HepG2 (cell line): ENCODE measurements around the gene RNU7-1. TPM values are rescaled to one million over a fixed set of nuclear protein-coding genes. Genes with fewer than 3 reads are reported as not detected.

ENCODE experiments used
- ATAC-seq: fragments of 200-7000 bp; cut with Tn5 transposase; 3 replicates; pipeline ENCODE4 v1.9.1; 2020; ENCODE audit warnings: mild to moderate bottlenecking, moderate library complexity
- BruUV-seq: library from RNA; stranded (reverse); fragments of 400-500 nt; replicated peaks from 2 replicates; lab custom pipeline; 2021; lab: Mats Ljungman, UMichigan
- CTCF ChIA-PET: fragments of 300-600 bp; formaldehyde crosslinking; extraction: SDS; loops from one replicate; lab custom pipeline; 2021; ENCODE audit warnings: low total read pairs, inconsistent platforms, low intra/inter-chr PET ratio; lab: Yijun Ruan, JAX
- POLR2A ChIA-PET: fragments of 350-600 bp; sonication (Branson Sonifier 250); formaldehyde crosslinking; loops from one replicate; lab custom pipeline; 2020; ENCODE audit warnings: antibody characterized with exemption, inconsistent platforms; lab: Yijun Ruan, JAX
- DNase-seq: peaks from one replicate; pipeline ENCODE4 v3.0.0-alpha.2; 2015; ENCODE audit warnings: low spot score
- FAIRE-seq: peaks from 3 replicates; lab custom pipeline; 2011; peaks lifted over from hg19 to GRCh38; lab: Jason Lieb, UNC
- H2AFZ ChIP-seq: one replicate; pipeline ENCODE4 v1.6.1; 2011; ENCODE audit warnings: low read length, inconsistent platforms
- H3K27ac ChIP-seq: fragments of 300-600 bp; 3 replicates; pipeline ENCODE4 v1.8.0; 2011; ENCODE audit warnings: mixed run types, mild to moderate bottlenecking, mixed read lengths, low read length, inconsistent platforms; ENCODE audit not compliant: insufficient read depth; ENCODE audit errors: extremely low read length
- H3K27me3 ChIP-seq, 2 experiments: fragments of 200-600 bp in 1 of 2; 2 replicates in 1 of 2; 3 replicates in 1 of 2; pipeline versions ENCODE4 v1.6.0 to v1.8.0; 2011; ENCODE audit warnings: low read length in 2 of 2, mild to moderate bottlenecking in 2 of 2, moderate library complexity in 2 of 2, inconsistent platforms in 1 of 2; ENCODE audit not compliant: insufficient read depth in 2 of 2, control insufficient read depth in 1 of 2
- H3K36me3 ChIP-seq, 2 experiments: fragments of 200-600 bp in 1 of 2; replicated peaks in 1 of 2; 2 replicates in 1 of 2; 3 replicates in 1 of 2; pipeline versions ENCODE4 v1.5.1 to v1.8.0; 2011; ENCODE audit warnings: low read length in 2 of 2, inconsistent platforms in 1 of 2; ENCODE audit not compliant: insufficient read depth in 2 of 2, control insufficient read depth in 1 of 2
- H3K4me1 ChIP-seq: 2 replicates; pipeline ENCODE4 v1.5.1; 2012; ENCODE audit warnings: low read length, inconsistent platforms; ENCODE audit not compliant: insufficient read depth
- H3K4me2 ChIP-seq: 2 replicates; pipeline ENCODE4 v1.6.0; 2011; ENCODE audit warnings: low read depth, low read length, inconsistent platforms
- H3K4me3 ChIP-seq, 3 experiments: fragments of 200-600 bp in 1 of 3; sonication (generic), shearing (Covaris generic) in 1 of 3; replicated peaks in 1 of 3; 2 replicates each; pipeline ENCODE4 v1.5.1; 2011 to 2016; ENCODE audit warnings: low read length in 3 of 3, inconsistent platforms in 2 of 3, low read depth in 2 of 3, mild to moderate bottlenecking in 2 of 3, control low read depth in 1 of 3, mixed read lengths in 1 of 3; ENCODE audit not compliant: insufficient read depth in 1 of 3
- H3K79me2 ChIP-seq: one replicate; pipeline ENCODE4 v1.6.1; 2011; ENCODE audit warnings: low read length, inconsistent platforms; ENCODE audit not compliant: insufficient read depth
- H3K9ac ChIP-seq: 2 replicates; pipeline ENCODE4 v1.6.0; 2011; ENCODE audit warnings: mild to moderate bottlenecking, low read depth, low read length, inconsistent platforms; ENCODE audit not compliant: insufficient read depth
- H3K9me3 ChIP-seq: 2 replicates; pipeline ENCODE4 v1.5.1; 2012; ENCODE audit warnings: mild to moderate bottlenecking, low read length
- H4K20me1 ChIP-seq: 2 replicates; pipeline ENCODE4 v1.6.0; 2011; ENCODE audit warnings: inconsistent platforms, mild to moderate bottlenecking, low read length, moderate library complexity; ENCODE audit not compliant: insufficient read depth
- AGO1 ChIP-seq: fragments of 200-400 bp; formaldehyde crosslinking; IDR thresholded peaks from 2 replicates; pipeline ENCODE4 v1.6.1; 2017; ENCODE audit warnings: mild to moderate bottlenecking, low read depth, low read length, moderate library complexity; ENCODE audit not compliant: poor library complexity, severe bottlenecking
- AGO2 ChIP-seq: fragments of 200-400 bp; formaldehyde crosslinking; optimal IDR thresholded peaks from 2 replicates; pipeline ENCODE3; 2017; ENCODE audit warnings: mild to moderate bottlenecking, low read depth, low read length, moderate library complexity
- HOXA7 ChIP-seq: sonication (generic); formaldehyde crosslinking; IDR thresholded peaks from 2 replicates; pipeline ENCODE4 v1.8.1; 2022; ENCODE audit warnings: mild to moderate bottlenecking, missing genetic modification reagents, moderate library complexity
- KDM4B ChIP-seq: sonication (generic); formaldehyde crosslinking; IDR thresholded peaks from 2 replicates; pipeline ENCODE4 v1.4.0; 2020; ENCODE audit warnings: missing genetic modification reagents
- NAIF1 ChIP-seq: sonication (generic); formaldehyde crosslinking; IDR thresholded peaks from 2 replicates; pipeline ENCODE4 v1.5.0; 2020; ENCODE audit warnings: mild to moderate bottlenecking, missing genetic modification reagents, borderline replicate concordance
- POLR2AphosphoS5 ChIP-seq: IDR thresholded peaks from 2 replicates; pipeline ENCODE4 v1.6.1; 2012; ENCODE audit warnings: low read depth, low read length
- RBAK ChIP-seq: sonication (generic); formaldehyde crosslinking; IDR thresholded peaks from 2 replicates; pipeline ENCODE4 v1.5.1; 2020; ENCODE audit warnings: mild to moderate bottlenecking, missing genetic modification reagents
- REL ChIP-seq: sonication (generic); formaldehyde crosslinking; conservative IDR thresholded peaks from 2 replicates; pipeline ENCODE4 v1.8.0; 2022; ENCODE audit warnings: mild to moderate bottlenecking, missing genetic modification reagents, moderate library complexity
- SMARCC2 ChIP-seq: fragments of 450-650 bp; IDR thresholded peaks from 2 replicates; pipeline ENCODE4 v1.6.1; 2017; ENCODE audit warnings: antibody characterized with exemption, mild to moderate bottlenecking
- SMC3 ChIP-seq: IDR thresholded peaks from 2 replicates; pipeline ENCODE4 v1.6.1; 2011; ENCODE audit warnings: low read length, improper control_type of control experiment
- ZBTB38 ChIP-seq: sonication (generic); formaldehyde crosslinking; IDR thresholded peaks from 2 replicates; pipeline ENCODE4 v1.5.1; 2020; ENCODE audit warnings: mild to moderate bottlenecking, missing genetic modification reagents
- ZC3H4 ChIP-seq: sonication (generic); formaldehyde crosslinking; IDR thresholded peaks from 2 replicates; pipeline ENCODE4 v1.4.0; 2020; ENCODE audit warnings: missing genetic modification reagents, borderline replicate concordance
- ZFP62 ChIP-seq: sonication (generic); formaldehyde crosslinking; IDR thresholded peaks from 2 replicates; pipeline ENCODE4 v1.4.0; 2020; ENCODE audit warnings: missing genetic modification reagents
- ZNF281 ChIP-seq: sonication (generic); formaldehyde crosslinking; IDR thresholded peaks from 2 replicates; pipeline ENCODE4 v1.4.0; 2020; ENCODE audit warnings: missing genetic modification reagents, borderline replicate concordance
- ZNF556 ChIP-seq: sonication (generic); formaldehyde crosslinking; IDR thresholded peaks from 2 replicates; pipeline ENCODE4 v1.4.0; 2020; ENCODE audit warnings: mild to moderate bottlenecking, missing genetic modification reagents, borderline replicate concordance
- WGBS: methylation state at CpG from one replicate; pipeline ENCODE4 v1.1.6; 2017; ENCODE audit warnings: low lambda C conversion rate; 5-methylcytosine and 5-hydroxymethylcytosine counted together
- in situ Hi-C: cut with HindIII; loops from 2 replicates; pipeline ENCODE4 v1.10.0; 2017; ENCODE audit warnings: low pct_unique_long_range_greater_than_20kb; ENCODE audit not compliant: extremely low pct_ligation_motif_present
- intact Hi-C: fragments of 100-400 bp; cut with micrococcal nuclease; formaldehyde crosslinking; loops from one replicate; pipeline ENCODE4 v1.10.0; 2022; ENCODE audit not compliant: unreplicated experiment
- polyA plus RNA-seq, 8 experiments: library from polyadenylated mRNA; depleted of rRNA in 3 of 8; stranded (reverse) in 7 of 8; unstranded in 1 of 8; fragments of >200 nt; fragmentation: Illumina TruSeq in 4 of 8; extraction: Trizol in 4 of 8; gene quantifications; 2 replicates each; pipeline versions ENCODE4 v1.2.1 to v1.2.3, GENCODE V29; 2011 to 2016; ENCODE audit warnings: low read depth in 4 of 8, missing spikeins in 1 of 8, mixed read lengths in 1 of 8; ENCODE audit not compliant: insufficient read depth in 1 of 8
- total RNA-seq, 5 experiments: library from RNA; depleted of rRNA; stranded (reverse); fragments of >200 nt; fragmentation: Illumina TruSeq; extraction: Trizol; gene quantifications; 2 replicates each; pipeline ENCODE4 v1.2.3, GENCODE V29; 2016; ENCODE audit warnings: low read depth in 1 of 5

The RNU7-1 gene
- total and polyA plus RNA-seq, 2 of the 13 experiments (the other 11 are each of a cell fraction or from before 2014, with no cell fraction given) = not detected

GRCh38 chr12:6936636-6937480 is 6.8 kb upstream of the RNU7-1 start:
- no peak for DNase-seq

More at GRCh38 chr12:6936636-6937480, 6.8 kb upstream of the RNU7-1 start:
- Histone ChIP-seq H3K27ac (peak overlapping the region; percentile 90), H3K79me2 (peaks cover 6% of the 10 kb centered on the region), H4K20me1 (no peaks in the 10 kb centered on the region), H3K9ac (peak overlapping the region; percentile 93; the same call in 1 of the 2 replicates), H3K27me3 (no peaks in the 10 kb centered on the region), H3K4me1 (peaks cover 27% of the 10 kb centered on the region), H3K4me3 (peak overlapping the region; percentile 49 to 78 (median 70); a peak in 4 of 6 replicates), H3K4me2 (peak overlapping the region; percentile 87), H2AFZ (no peak overlapping the region), H3K36me3 (peaks cover 7 to 33% of the 10 kb centered on the region in 2 experiments), H3K9me3 (no peaks in the 10 kb centered on the region)
- in situ Hi-C loops (no loop called here), intact Hi-C loops (no loop called here)
- TF ChIP-seq REL (0 out of 2 replicates have a peak, but pooled peaks have one; percentile 22), SMC3 (no peak), AGO1 (peak; percentile 23), SMARCC2 (no peak), POLR2AphosphoS5 (peak; percentile 39; the same call in 1 of the 2 replicates), KDM4B (CRISPR knock-in tag) (no peak), NAIF1 (no peak), ZFP62 (CRISPR knock-in tag) (no peak), ZC3H4 (CRISPR knock-in tag) (0 out of 2 replicates have a peak, but pooled peaks have one; percentile 5), AGO2 (peak; percentile 13), ZBTB38 (CRISPR knock-in tag) (peak; percentile 32; the same call in 1 of the 2 replicates), ZNF556 (CRISPR knock-in tag) (no peak), HOXA7 (CRISPR knock-in tag) (0 out of 2 replicates have a peak, but pooled peaks have one; percentile 3), RBAK (CRISPR knock-in tag) (no peak), ZNF281 (CRISPR knock-in tag) (no peak)
- BruUV-seq = TSS peak; percentile 32
- no peak for FAIRE-seq
- ATAC-seq = peak; percentile 2; the same call in 1 of the 3 replicates
- CTCF ChIA-PET = interaction anchor here (1.8 to 2.5 kb wide), 2 partner anchors 13 to 68 kb away, joined by 14 to 16 read pairs; no protein-coding TSS in a partner anchor
- WGBS = 96% methylated on average over 36 of the region's 36 CpGs
- POLR2A ChIA-PET = interaction anchor here (0.7 to 4.6 kb wide), 12 partner anchors 8 to 172 kb away, joined by 3 to 30 read pairs (median 10); partner anchors contain the start of genes ATN1, C1RL, ENO2 and LPCAT3
